OCI-LY1 (cell line): ENCODE results near the gene MYLK4.

Source experiments
- H2AFZ ChIP-seq: fragments of 200-600 bp; sonication (generic), shearing (Covaris generic); 2 replicates; pipeline ENCODE4 v1.6.0; 2014; ENCODE audit warnings: antibody characterized with exemption, mild to moderate bottlenecking, low read length
- H3F3A ChIP-seq: fragments of 200-600 bp; sonication (generic), shearing (Covaris generic); 2 replicates; pipeline ENCODE4 v1.6.0; 2014; ENCODE audit warnings: mild to moderate bottlenecking, antibody characterized with exemption, low read length, moderate library complexity; ENCODE audit not compliant: insufficient read depth
- H3K27ac ChIP-seq: fragments of 200-600 bp; sonication (generic); 2 replicates; pipeline ENCODE4 v1.5.1; 2014; ENCODE audit warnings: low read length, mixed run types, mild to moderate bottlenecking, low read depth; ENCODE audit not compliant: poor library complexity, severe bottlenecking
- H3K27me3 ChIP-seq: fragments of 200-600 bp; sonication (generic); 2 replicates; pipeline ENCODE4 v1.6.0; 2014; ENCODE audit warnings: antibody characterized with exemption, mild to moderate bottlenecking, low read length, moderate library complexity; ENCODE audit not compliant: insufficient read depth
- H3K36me3 ChIP-seq: fragments of 200-600 bp; sonication (generic); 2 replicates; pipeline ENCODE4 v1.6.1; 2014; ENCODE audit warnings: mild to moderate bottlenecking, antibody characterized with exemption, low read length, moderate library complexity, mixed read lengths; ENCODE audit not compliant: insufficient read depth
- H3K4me1 ChIP-seq: fragments of 200-600 bp; sonication (generic); 2 replicates; pipeline ENCODE4 v1.5.1; 2014; ENCODE audit warnings: mild to moderate bottlenecking, low read length, moderate library complexity; ENCODE audit not compliant: insufficient read depth, severe bottlenecking
- H3K4me2 ChIP-seq: fragments of 200-600 bp; sonication (generic), shearing (Covaris generic); 2 replicates; pipeline ENCODE4 v1.6.1; 2014; ENCODE audit warnings: low read length
- H3K4me3 ChIP-seq: fragments of 200-600 bp; sonication (generic); 2 replicates; pipeline ENCODE4 v1.5.1; 2014; ENCODE audit warnings: low read length, low read depth, mild to moderate bottlenecking, mixed read lengths; ENCODE audit not compliant: poor library complexity, severe bottlenecking
- H3K79me2 ChIP-seq: fragments of 200-600 bp; shearing (Covaris generic); 2 replicates; pipeline ENCODE4 v1.6.1; 2016; ENCODE audit warnings: mixed run types, low read length, mixed read lengths; ENCODE audit not compliant: insufficient read depth
- H3K9ac ChIP-seq: fragments of 200-600 bp; sonication (generic), shearing (Covaris generic); 2 replicates; pipeline ENCODE4 v1.6.1; 2014; ENCODE audit warnings: mild to moderate bottlenecking, low read length, mixed read lengths
- H3K9me2 ChIP-seq: fragments of 200-600 bp; sonication (generic), shearing (Covaris generic); 2 replicates; pipeline ENCODE4 v1.6.1; 2014; ENCODE audit warnings: low read depth, mild to moderate bottlenecking, low read length, mixed read lengths
- H3K9me3 ChIP-seq: fragments of 200-600 bp; shearing (Covaris generic); 2 replicates; pipeline ENCODE4 v1.6.1; 2014; ENCODE audit warnings: low read length, mixed read lengths
- H4K20me1 ChIP-seq: fragments of 200-600 bp; sonication (generic), shearing (Covaris generic); 2 replicates; pipeline ENCODE4 v1.6.0; 2016; ENCODE audit warnings: mild to moderate bottlenecking, low read length; ENCODE audit not compliant: insufficient read depth
- EZH2 ChIP-seq: fragments of 200-600 bp; sonication (generic), shearing (Covaris generic); IDR thresholded peaks from 2 replicates; pipeline ENCODE4 v1.8.0; 2017; ENCODE audit warnings: borderline replicate concordance, mixed run types, mild to moderate bottlenecking, antibody characterized with exemption, low read length, moderate library complexity, mixed read lengths
- TF ChIP-seq, protein P1 (sequence below): fragments of 200-600 bp; sonication (generic), shearing (Covaris generic); IDR thresholded peaks from 2 replicates; pipeline ENCODE4 v1.5.1; 2017; ENCODE audit warnings: mild to moderate bottlenecking, antibody characterized with exemption, low read length, moderate library complexity, mixed read lengths

MYLK4 gene

DNA sequence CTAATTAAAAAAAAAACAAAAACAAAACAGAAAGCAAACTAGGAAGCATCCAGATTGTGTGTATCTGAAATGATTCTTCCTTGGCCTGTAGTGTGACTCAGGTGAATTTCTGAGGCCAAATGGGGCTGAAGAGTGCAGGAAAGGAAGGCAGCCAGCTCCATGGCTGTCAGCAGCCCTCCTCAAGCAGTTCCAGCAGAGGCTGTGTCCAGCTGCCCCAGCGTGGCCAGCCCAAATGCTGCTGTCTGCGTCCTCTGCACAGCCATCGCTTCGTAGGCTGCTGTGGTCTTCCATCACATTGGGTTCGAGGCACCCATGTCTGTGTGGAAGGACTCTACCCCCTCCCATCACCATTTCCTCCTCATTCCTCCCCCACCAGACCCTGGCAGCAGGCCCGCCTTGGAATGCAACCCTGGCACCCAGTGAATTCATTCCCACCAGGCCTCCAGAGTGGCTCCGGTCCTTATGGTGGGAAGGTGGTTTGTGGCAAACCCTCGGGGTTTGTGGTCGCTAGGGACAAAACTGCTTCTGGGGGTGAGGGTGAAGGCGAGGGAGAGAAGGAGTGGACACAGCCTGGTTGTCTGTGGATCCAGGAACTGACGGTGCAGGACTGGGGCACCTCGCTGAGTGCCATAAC is 81.5 kb downstream of the MYLK4 start:
- TF ChIP-seq EZH2 = no peak
- TF ChIP-seq, protein P1, sequence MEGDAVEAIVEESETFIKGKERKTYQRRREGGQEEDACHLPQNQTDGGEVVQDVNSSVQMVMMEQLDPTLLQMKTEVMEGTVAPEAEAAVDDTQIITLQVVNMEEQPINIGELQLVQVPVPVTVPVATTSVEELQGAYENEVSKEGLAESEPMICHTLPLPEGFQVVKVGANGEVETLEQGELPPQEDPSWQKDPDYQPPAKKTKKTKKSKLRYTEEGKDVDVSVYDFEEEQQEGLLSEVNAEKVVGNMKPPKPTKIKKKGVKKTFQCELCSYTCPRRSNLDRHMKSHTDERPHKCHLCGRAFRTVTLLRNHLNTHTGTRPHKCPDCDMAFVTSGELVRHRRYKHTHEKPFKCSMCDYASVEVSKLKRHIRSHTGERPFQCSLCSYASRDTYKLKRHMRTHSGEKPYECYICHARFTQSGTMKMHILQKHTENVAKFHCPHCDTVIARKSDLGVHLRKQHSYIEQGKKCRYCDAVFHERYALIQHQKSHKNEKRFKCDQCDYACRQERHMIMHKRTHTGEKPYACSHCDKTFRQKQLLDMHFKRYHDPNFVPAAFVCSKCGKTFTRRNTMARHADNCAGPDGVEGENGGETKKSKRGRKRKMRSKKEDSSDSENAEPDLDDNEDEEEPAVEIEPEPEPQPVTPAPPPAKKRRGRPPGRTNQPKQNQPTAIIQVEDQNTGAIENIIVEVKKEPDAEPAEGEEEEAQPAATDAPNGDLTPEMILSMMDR = no peak
- H3F3A ChIP-seq = no peaks in the 10 kb centered on the region
- no peaks in the 10 kb centered on the region; the same call in 1 of the 2 replicates for H3K27me3 ChIP-seq
- H2AFZ ChIP-seq = no peak overlapping the region
- H3K36me3 ChIP-seq = no peaks in the 10 kb centered on the region
- no peaks in the 10 kb centered on the region for H3K79me2 ChIP-seq
- no peaks in the 10 kb centered on the region for H3K4me1 ChIP-seq
- H3K9ac ChIP-seq = no peak overlapping the region
- H3K4me3 ChIP-seq = no peak overlapping the region
- no peaks in the 10 kb centered on the region for H3K9me2 ChIP-seq
- H3K9me3 ChIP-seq = no peaks in the 10 kb centered on the region
- no peaks in the 10 kb centered on the region for H4K20me1 ChIP-seq
- no peak overlapping the region for H3K27ac ChIP-seq
- no peak overlapping the region for H3K4me2 ChIP-seq

DNA sequence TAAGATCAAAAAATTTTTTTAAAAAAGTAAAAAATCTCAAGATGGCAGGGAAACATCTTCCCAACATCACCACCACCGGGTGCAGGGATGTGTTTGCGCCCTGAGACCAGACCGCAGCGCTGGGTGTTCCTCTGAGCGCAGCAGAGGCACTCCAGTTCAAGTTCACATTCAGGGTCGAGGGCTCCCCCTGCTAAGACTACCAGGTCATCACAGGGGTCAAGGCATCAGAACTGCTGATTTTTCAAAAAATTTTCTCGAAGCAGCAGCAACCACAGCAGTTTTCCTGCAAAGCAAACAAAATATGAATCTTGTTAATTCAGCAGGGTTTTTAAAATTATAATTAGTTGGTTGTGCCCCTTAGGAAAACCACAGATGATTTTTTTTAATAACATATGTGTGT is 83.1 kb downstream of the MYLK4 start:
- Histone ChIP-seq H4K20me1 (no peaks in the 10 kb centered on the region), H3K9ac (no peak overlapping the region)

DNA sequence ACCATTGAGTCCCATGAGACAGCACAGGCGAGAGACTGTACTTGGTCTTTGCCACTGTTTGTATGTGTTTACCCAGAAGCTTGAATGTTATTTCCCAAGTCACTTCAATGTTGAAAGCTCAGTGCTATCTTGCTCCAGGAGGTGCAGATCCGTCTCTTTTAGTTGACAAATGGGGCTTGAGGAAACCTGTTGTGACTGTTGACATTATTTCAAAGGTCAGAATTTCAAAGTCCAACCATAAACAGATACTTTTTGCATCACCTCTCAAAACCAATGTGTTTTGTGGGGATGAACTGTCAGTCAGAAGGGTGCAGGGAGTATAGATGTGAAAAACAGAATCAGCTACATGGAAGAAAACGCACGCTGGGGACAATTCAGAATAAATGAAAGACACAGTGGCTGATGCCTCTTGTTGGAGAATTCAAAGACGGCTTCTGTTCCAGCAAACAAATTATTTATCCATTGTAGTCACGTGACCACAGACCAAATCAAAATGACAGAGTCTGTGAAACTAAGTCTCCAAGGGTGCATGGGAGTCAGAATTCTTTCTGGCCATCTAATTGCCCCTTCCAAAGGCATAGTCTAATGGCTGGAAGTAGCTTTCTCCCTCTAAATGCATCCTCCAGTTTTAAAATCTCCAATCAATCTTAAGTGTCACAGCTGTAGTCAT is 83.7 kb downstream of the MYLK4 start:
- no peaks in the 10 kb centered on the region for H3K9me3 ChIP-seq
- H3K36me3 ChIP-seq = no peaks in the 10 kb centered on the region
- no peaks in the 10 kb centered on the region; the same call in 1 of the 2 replicates for H3K27me3 ChIP-seq
- TF ChIP-seq, protein P1 = no peak
- no peak for TF ChIP-seq EZH2
- no peak overlapping the region for H3K4me3 ChIP-seq
- no peaks in the 10 kb centered on the region for H3K9me2 ChIP-seq
- no peaks in the 10 kb centered on the region for H4K20me1 ChIP-seq
- H3K27ac ChIP-seq = no peak overlapping the region
- no peak overlapping the region for H3K9ac ChIP-seq
- no peaks in the 10 kb centered on the region for H3K79me2 ChIP-seq
- H2AFZ ChIP-seq = no peak overlapping the region
- H3K4me1 ChIP-seq = no peaks in the 10 kb centered on the region
- no peaks in the 10 kb centered on the region for H3F3A ChIP-seq
- no peak overlapping the region for H3K4me2 ChIP-seq

More for the DNA sequence above, 83.1 kb downstream of the MYLK4 start:
- H3K27me3 ChIP-seq = no peaks in the 10 kb centered on the region; the same call in 1 of the 2 replicates
- H3K79me2 ChIP-seq = no peaks in the 10 kb centered on the region
- H3K27ac ChIP-seq = no peak overlapping the region
- no peaks in the 10 kb centered on the region for H3K9me3 ChIP-seq
- no peaks in the 10 kb centered on the region for H3K9me2 ChIP-seq
- H3K4me3 ChIP-seq = no peak overlapping the region
- H2AFZ ChIP-seq = no peak overlapping the region
- no peaks in the 10 kb centered on the region for H3F3A ChIP-seq
- H3K4me2 ChIP-seq = no peak overlapping the region
- H3K4me1 ChIP-seq = no peaks in the 10 kb centered on the region
- no peaks in the 10 kb centered on the region for H3K36me3 ChIP-seq
- TF ChIP-seq, protein P1 = no peak
- no peak for TF ChIP-seq EZH2
